Transverse colon (tissue), 4 donors: Measurements from ENCODE around the gene LMLN. TPM values are rescaled to one million over a fixed set of nuclear protein-coding genes. Genes with fewer than 3 reads are reported as not detected.

ENCODE experiments used
- DNase-seq: peaks from one replicate; pipeline ENCODE4 v3.0.0-alpha.2; 2019
- H3K27ac ChIP-seq, 4 donors: fragments of 200-600 bp; sonication (generic); 2 replicates each; pipeline ENCODE4 v1.5.1; 2016 to 2018; ENCODE audit warnings: inconsistent platforms in 4 of 4
- H3K27me3 ChIP-seq: fragments of 200-600 bp; sonication (generic); 2 replicates; pipeline ENCODE4 v1.5.1; 2017; ENCODE audit warnings: inconsistent platforms
- H3K36me3 ChIP-seq, 4 donors: fragments of 200-600 bp; sonication (generic); 2 replicates each; pipeline ENCODE4 v1.5.1; 2017 to 2019; ENCODE audit warnings: inconsistent platforms in 4 of 4
- H3K4me1 ChIP-seq, 4 donors: fragments of 200-600 bp; sonication (generic); 2 replicates each; pipeline ENCODE4 v1.5.1; 2017 to 2020; ENCODE audit warnings: inconsistent platforms in 4 of 4
- H3K4me3 ChIP-seq, 4 donors: fragments of 200-600 bp; sonication (generic); 1 replicate in 1 of 4; 2 replicates in 3 of 4; pipeline versions ENCODE4 v1.5.1 to v1.6.1; 2017 to 2019; ENCODE audit warnings: inconsistent platforms in 4 of 4
- H3K9me3 ChIP-seq, 2 donors: fragments of 200-600 bp; sonication (generic); 2 replicates each; pipeline ENCODE4 v1.5.1; 2017 to 2019; ENCODE audit warnings: inconsistent platforms in 2 of 2
- CTCF ChIP-seq, 5 experiments: fragments of 200-600 bp in 3 of 5; fragments of 450-650 bp in 2 of 5; sonication (generic) in 3 of 5; IDR thresholded peaks; 1 replicate in 2 of 5; 2 replicates in 3 of 5; pipeline ENCODE4 v1.5.1; 2016 to 2017; ENCODE audit warnings: antibody characterized with exemption in 5 of 5, inconsistent platforms in 3 of 5, mild to moderate bottlenecking in 2 of 5, moderate library complexity in 1 of 5
- EP300 ChIP-seq: sonication (generic); formaldehyde crosslinking; IDR thresholded peaks from one replicate; pipeline ENCODE4 v1.6.1; 2017; ENCODE audit warnings: antibody characterized with exemption, low read depth
- POLR2A ChIP-seq: fragments of 450-650 bp; IDR thresholded peaks from one replicate; pipeline ENCODE4 v1.6.1; 2016; ENCODE audit warnings: antibody characterized with exemption, mild to moderate bottlenecking, moderate library complexity
- POLR2AphosphoS5 ChIP-seq, 3 donors: sonication (generic); formaldehyde crosslinking; IDR thresholded peaks; one replicate each; pipeline ENCODE4 v1.6.1; 2016; ENCODE audit warnings: antibody characterized with exemption in 3 of 3
- WGBS, 2 donors: methylation state at CpG; one replicate each; pipeline ENCODE4 v1.1.5; 2018; ENCODE audit warnings: low coverage in 1 of 2; 5-methylcytosine and 5-hydroxymethylcytosine counted together
- in situ Hi-C, 4 donors: fragments of 200-750 bp; cut with MboI; loops; one replicate each; pipeline versions ENCODE4 v1.15.0 to v1.15.1; 2017; ENCODE audit warnings: low sequenced_read_pairs in 3 of 4, low pct_ligation_motif_present in 1 of 4, low pct_unique_long_range_greater_than_20kb in 1 of 4
- intact Hi-C: fragments of 100-400 bp; cut with DNase I; formaldehyde crosslinking; loops from one replicate; pipeline ENCODE4 v1.15.1; 2023; ENCODE audit warnings: low total_unique reads
- total RNA-seq, 4 donors: library from RNA; depleted of rRNA; stranded (reverse); fragments of >200 nt; gene quantifications; one replicate each; pipeline ENCODE4 v1.1.0, GENCODE V29; 2016

Gene LMLN
- total RNA-seq, 4 donors from 2014 or later, result 1.00 to 11.2 (median 6.4) TPM

- Histone ChIP-seq H3K36me3 (peaks cover 0 to 2% (median 0%) of the 10 kb centered on the region in 4 donors), H3K9me3 (no peaks in the 10 kb centered on the region), H3K27ac (no peak overlapping the region), H3K27me3 (no peaks in the 10 kb centered on the region), H3K4me3 (no peak overlapping the region), H3K4me1 (no peaks in the 10 kb centered on the region)
- in situ Hi-C loops, result no loop called here
- TF ChIP-seq POLR2A (no peak), CTCF (IDR thresholded peaks at IDR 0.05) (no peak), POLR2AphosphoS5 (IDR thresholded peaks at IDR 0.05) (no peak), EP300 (no peak)
- DNase-seq, result no peak
- WGBS, 2 donors, result 88 to 90% methylated on average over 4 of the region's 4 CpGs
- intact Hi-C loops, result no loop called here
Observed at GRCh38 chr3:198018416-198018815, 58.4 kb downstream of the LMLN start.

GRCh38 chr3:198019115-198019514, 59.1 kb downstream of the LMLN start:
- Histone ChIP-seq H3K9me3 (no peaks in the 10 kb centered on the region), H3K36me3 (peaks cover 0 to 2% (median 0%) of the 10 kb centered on the region in 4 donors), H3K27ac (no peak overlapping the region), H3K27me3 (no peaks in the 10 kb centered on the region), H3K4me1 (no peaks in the 10 kb centered on the region), H3K4me3 (no peak overlapping the region)
- DNase-seq, result no peak
- in situ Hi-C loops, result no loop called here
- WGBS, 2 donors, result 81% methylated on average over 2 of the region's 2 CpGs; no CpG with 5 or more reads in 1 of the 2 donors
- intact Hi-C loops, result no loop called here
- no peak for TF ChIP-seq CTCF (IDR thresholded peaks at IDR 0.05)
- TF ChIP-seq POLR2AphosphoS5 (IDR thresholded peaks at IDR 0.05), result no peak
- no peak for TF ChIP-seq POLR2A
- no peak for TF ChIP-seq EP300

- TF ChIP-seq POLR2A (no peak), CTCF (IDR thresholded peaks at IDR 0.05) (no peak), EP300 (no peak), POLR2AphosphoS5 (IDR thresholded peaks at IDR 0.05) (no peak)
- peaks cover 0 to 5% (median 1%) of the 10 kb centered on the region in 4 donors for H3K36me3 ChIP-seq
- in situ Hi-C loops (no loop called here), intact Hi-C loops (no loop called here)
- 90 to 91% methylated on average over 4 to 5 of the region's 5 CpGs for WGBS, 2 donors
- H3K4me1 ChIP-seq, result no peaks in the 10 kb centered on the region
- no peak for DNase-seq
- no peaks in the 10 kb centered on the region for H3K9me3 ChIP-seq
- H3K4me3 ChIP-seq, result no peak overlapping the region
- no peak overlapping the region for H3K27ac ChIP-seq
- H3K27me3 ChIP-seq, result no peaks in the 10 kb centered on the region
Observed at GRCh38 chr3:198021320-198021719, 61.3 kb downstream of the LMLN start.

GRCh38 chr3:198022604-198023003, 62.6 kb downstream of the LMLN start:
- intact Hi-C loops (no loop called here), in situ Hi-C loops (no loop called here)
- H3K36me3 ChIP-seq, result peaks cover 0 to 5% (median 1%) of the 10 kb centered on the region in 4 donors
- H3K9me3 ChIP-seq, result no peaks in the 10 kb centered on the region
- H3K27me3 ChIP-seq, result no peaks in the 10 kb centered on the region
- 92% methylated on average over 3 of the region's 3 CpGs; no CpG with 5 or more reads in 1 of the 2 donors for WGBS, 2 donors
- no peak overlapping the region for H3K27ac ChIP-seq
- H3K4me1 ChIP-seq, result no peaks in the 10 kb centered on the region
- no peak for DNase-seq
- H3K4me3 ChIP-seq, result no peak overlapping the region
- TF ChIP-seq EP300 (no peak), POLR2AphosphoS5 (IDR thresholded peaks at IDR 0.05) (no peak), CTCF (IDR thresholded peaks at IDR 0.05) (no peak), POLR2A (no peak)
